GM12891 (cell line): ENCODE data around the gene SLC25A21.

Experiments used
- POLR2A ChIP-seq: IDR thresholded peaks from 2 replicates; pipeline ENCODE4 v1.6.1; 2011; ENCODE audit warnings: low read depth, low read length, control low read depth
- POLR2AphosphoS5 ChIP-seq: IDR thresholded peaks from 2 replicates; pipeline ENCODE4 v1.6.1; 2011; ENCODE audit warnings: low read depth, low read length, control low read depth

DNA sequence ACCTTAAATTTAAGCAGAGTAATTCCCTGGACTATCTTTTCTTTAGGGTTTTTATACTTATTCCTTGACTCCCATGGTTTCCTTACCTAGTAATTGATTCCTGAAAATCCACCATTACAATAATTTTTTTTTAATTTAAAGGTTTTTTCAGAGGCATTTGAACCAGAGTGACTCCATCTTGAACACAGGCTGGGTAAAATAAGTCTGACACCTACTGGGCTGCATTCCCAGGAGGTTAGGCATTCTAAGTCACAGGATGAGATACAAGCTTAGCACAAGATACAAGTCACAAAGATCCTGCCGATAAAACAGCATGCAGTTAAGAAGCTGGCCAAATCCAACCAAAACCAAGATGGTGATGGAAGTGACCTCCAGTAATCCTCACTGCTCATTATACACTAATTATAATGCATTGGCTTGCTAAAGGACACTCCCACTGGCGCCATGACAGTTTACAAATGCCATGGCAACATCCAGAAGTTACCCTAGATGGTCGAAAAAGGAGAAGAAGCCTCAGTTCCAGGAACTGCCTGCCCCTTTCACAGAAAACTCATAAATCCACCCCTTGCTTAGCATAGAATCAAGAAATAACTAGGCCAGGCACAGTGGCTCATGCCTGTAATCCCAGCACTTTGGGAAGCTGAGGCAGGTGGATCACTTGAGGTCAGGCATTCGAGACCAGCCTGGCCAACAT, 53.6 kb downstream of the SLC25A21 start:
- TF ChIP-seq POLR2A (no peak), POLR2AphosphoS5 (no peak)
